Activated CD8-positive, alpha-beta T cell treated with anti-CD3 and anti-CD28 coated beads, Interleukin-2, amount 10 ng/mL, durations not matched to agents 7 days and 5 days (primary cell): Measurements from ENCODE around the gene RNF150. TPM values are rescaled to one million over a fixed set of nuclear protein-coding genes. Genes with fewer than 3 reads are reported as not detected.
"Not testable (repeated sequence)": the region's sequence is repeated elsewhere in the genome, so short reads cannot be mapped to it uniquely, and the experiment has no call there.

Experiments
- ATAC-seq: fragments of 150-1000 bp; cut with Tn5 transposase; one replicate; pipeline ENCODE4 v1.10.0; 2021; ENCODE audit warnings: moderate library complexity
- CTCF ChIA-PET: fragments of 350-600 bp; sonication (Branson Sonifier 250); formaldehyde crosslinking; loops from one replicate; lab custom pipeline; 2021; ENCODE audit warnings: antibody characterized with exemption; lab: Charles Lee
- POLR2A ChIA-PET: fragments of 350-600 bp; sonication (Branson Sonifier 250); formaldehyde crosslinking; loops from one replicate; lab custom pipeline; 2021; ENCODE audit warnings: antibody characterized with exemption; lab: Charles Lee
- DNase-seq: peaks from one replicate; pipeline ENCODE4 v3.0.0-alpha.2; 2020
- H3K27ac Mint-ChIP-seq: one replicate; pipeline ENCODE4 v1.8.0; 2021; ENCODE audit warnings: mild to moderate bottlenecking, mixed read lengths
- H3K27me3 Mint-ChIP-seq: one replicate; pipeline ENCODE4 v1.8.0; 2021; ENCODE audit warnings: low read depth, mixed read lengths
- H3K36me3 Mint-ChIP-seq: one replicate; pipeline ENCODE4 v1.8.0; 2021; ENCODE audit warnings: low read depth, mixed read lengths
- H3K4me1 Mint-ChIP-seq: one replicate; pipeline ENCODE4 v1.8.0; 2021; ENCODE audit warnings: low read depth, mixed read lengths
- H3K4me3 Mint-ChIP-seq: one replicate; pipeline ENCODE4 v1.8.0; 2021; ENCODE audit warnings: mild to moderate bottlenecking, mixed read lengths
- H3K9me3 Mint-ChIP-seq: one replicate; pipeline ENCODE4 v1.8.0; 2022; ENCODE audit warnings: mixed read lengths; ENCODE audit not compliant: insufficient read depth
- total RNA-seq, 2 experiments: library from RNA; stranded (reverse); gene quantifications; one replicate each; pipeline ENCODE4 v1.2.3, GENCODE V29; 2021

RNF150 gene
- total RNA-seq: not detected

GRCh38 chr4:141133146-141133998 lies at the start of gene RNF150:
Gene RNF150, minus strand, starts transcription at chr4:141133469.
- Mint-ChIP-seq H3K36me3 (no peaks in the 10 kb centered on the region), H3K27ac (no peak within 1 kb of the TSS), H3K27me3 (peaks cover 71% of the 10 kb centered on the region), H3K4me3 (peak within 1 kb of the TSS; percentile 70), H3K9me3 (no peaks in the 10 kb centered on the region), H3K4me1 (peaks cover 10% of the 10 kb centered on the region)
- ChIA-PET CTCF (interaction anchor here (0.9 to 1.5 kb wide), 3 partner anchors 11 to 273 kb away, joined by 3 to 9 read pairs (median 4); no protein-coding TSS in a partner anchor), POLR2A (no interaction called here)
- peak; percentile 89 for ATAC-seq
- DNase-seq: peak; percentile 56

GRCh38 chr4:141180991-141181761 lies 47.9 kb upstream of the RNF150 start:
- CTCF ChIA-PET: no interaction called here
- DNase-seq (no peak), ATAC-seq (no peak)
- H3K36me3 Mint-ChIP-seq: no peaks in the 10 kb centered on the region
- no peak overlapping the region for H3K27ac Mint-ChIP-seq
- POLR2A ChIA-PET: no interaction called here
- no peaks in the 10 kb centered on the region for H3K4me1 Mint-ChIP-seq
- peaks cover 18% of the 10 kb centered on the region for H3K27me3 Mint-ChIP-seq
- H3K9me3 Mint-ChIP-seq: no peaks in the 10 kb centered on the region
- no peak overlapping the region for H3K4me3 Mint-ChIP-seq

DNA sequence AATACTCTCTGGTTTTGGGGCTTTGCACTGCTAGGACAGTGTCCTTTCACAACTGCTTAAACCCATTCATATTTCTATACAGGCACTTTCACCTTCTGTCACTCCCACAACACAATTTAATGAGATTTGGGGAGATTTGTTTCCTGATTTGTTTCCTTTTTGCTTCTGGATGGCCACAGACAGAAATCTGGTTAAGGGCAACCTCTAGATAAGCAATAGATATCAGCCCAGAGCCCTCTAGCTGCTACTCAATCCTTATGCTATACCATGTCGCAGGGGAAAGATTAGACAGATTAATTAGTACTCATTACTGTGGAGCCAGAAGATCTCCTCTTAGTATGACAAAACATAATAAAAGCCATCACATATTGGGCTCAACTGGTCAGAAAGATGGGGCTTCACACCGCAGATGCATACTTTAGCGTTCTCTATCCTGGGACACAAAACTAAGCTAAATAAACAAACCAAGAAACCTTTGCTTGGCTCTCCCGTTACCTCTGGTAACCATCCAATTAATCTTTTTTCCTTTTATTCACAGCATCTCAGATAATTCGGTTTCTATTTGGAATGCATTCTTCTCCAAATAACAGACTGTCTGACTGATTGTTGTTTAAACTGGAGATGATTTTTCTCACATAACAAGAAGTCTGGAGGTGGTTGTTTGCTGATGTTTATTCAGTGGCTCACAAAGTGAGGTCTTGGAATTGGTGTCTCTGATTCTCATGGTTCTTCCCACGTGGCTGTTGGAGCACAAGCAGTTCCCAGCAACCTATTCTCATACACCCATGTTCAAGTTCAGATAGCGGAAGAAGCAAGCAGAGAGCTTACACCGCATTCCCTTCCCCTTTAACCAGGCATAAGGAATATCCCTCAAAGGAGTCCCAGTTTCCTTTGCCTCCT lies 46.5 kb upstream of the RNF150 start:
- peaks cover 12% of the 10 kb centered on the region for H3K27me3 Mint-ChIP-seq
- H3K4me1 Mint-ChIP-seq: no peaks in the 10 kb centered on the region
- no peaks in the 10 kb centered on the region for H3K36me3 Mint-ChIP-seq
- ATAC-seq (no peak), DNase-seq (no peak)
- no peaks in the 10 kb centered on the region for H3K9me3 Mint-ChIP-seq
- no peak overlapping the region for H3K27ac Mint-ChIP-seq
- POLR2A ChIA-PET: no interaction called here
- H3K4me3 Mint-ChIP-seq: no peak overlapping the region
- CTCF ChIA-PET: no interaction called here

- ChIA-PET POLR2A (no interaction called here), CTCF (interaction anchor here (1.1 kb wide), 1 partner anchor 20 kb away, joined by 3 read pairs; no protein-coding TSS in a partner anchor)
- H3K9me3 Mint-ChIP-seq: no peaks in the 10 kb centered on the region
- no peaks in the 10 kb centered on the region for H3K4me1 Mint-ChIP-seq
- ATAC-seq (no peak), DNase-seq (no peak)
- H3K36me3 Mint-ChIP-seq: no peaks in the 10 kb centered on the region
- H3K27ac Mint-ChIP-seq: no peak overlapping the region
- peaks cover 11% of the 10 kb centered on the region for H3K27me3 Mint-ChIP-seq
- no peak overlapping the region for H3K4me3 Mint-ChIP-seq
Measured at GRCh38 chr4:141177171-141177570, 43.9 kb upstream of the RNF150 start.

DNA sequence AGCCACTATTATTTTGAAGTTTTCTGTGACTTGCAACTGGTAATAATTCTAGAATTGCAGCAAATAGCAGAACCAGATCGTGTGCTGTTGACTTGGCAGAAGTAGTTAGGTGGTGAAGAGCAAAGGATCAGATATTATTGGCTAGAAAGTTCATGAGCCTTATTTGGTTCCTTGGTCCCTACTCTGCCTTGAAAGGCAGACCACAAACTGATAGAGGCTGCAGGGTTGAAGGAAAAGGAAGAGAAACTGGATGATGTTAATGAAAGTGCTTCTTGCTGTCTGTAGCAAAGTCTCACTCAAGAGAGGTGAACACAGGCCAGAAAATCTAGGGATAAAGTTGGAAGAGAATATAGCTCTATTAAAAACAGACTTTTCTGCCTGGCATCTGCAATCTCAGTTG lies 41.2 kb upstream of the RNF150 start:
- H3K4me1 Mint-ChIP-seq: no peaks in the 10 kb centered on the region
- peaks cover 5% of the 10 kb centered on the region for H3K27me3 Mint-ChIP-seq
- DNase-seq (no peak), ATAC-seq (no peak)
- H3K9me3 Mint-ChIP-seq: no peaks in the 10 kb centered on the region
- no peaks in the 10 kb centered on the region for H3K36me3 Mint-ChIP-seq
- ChIA-PET CTCF (no interaction called here), POLR2A (no interaction called here)
- H3K4me3 Mint-ChIP-seq: no peak overlapping the region
- no peak overlapping the region for H3K27ac Mint-ChIP-seq

GRCh38 chr4:141170671-141171070 lies 37.4 kb upstream of the RNF150 start:
- ATAC-seq (no peak), DNase-seq (no peak)
- no peaks in the 10 kb centered on the region for H3K4me1 Mint-ChIP-seq
- H3K9me3 Mint-ChIP-seq: no peaks in the 10 kb centered on the region
- peaks cover 5% of the 10 kb centered on the region for H3K27me3 Mint-ChIP-seq
- ChIA-PET POLR2A (no interaction called here), CTCF (no interaction called here)
- H3K36me3 Mint-ChIP-seq: no peaks in the 10 kb centered on the region
- no peak overlapping the region for H3K27ac Mint-ChIP-seq
- H3K4me3 Mint-ChIP-seq: no peak overlapping the region

DNA sequence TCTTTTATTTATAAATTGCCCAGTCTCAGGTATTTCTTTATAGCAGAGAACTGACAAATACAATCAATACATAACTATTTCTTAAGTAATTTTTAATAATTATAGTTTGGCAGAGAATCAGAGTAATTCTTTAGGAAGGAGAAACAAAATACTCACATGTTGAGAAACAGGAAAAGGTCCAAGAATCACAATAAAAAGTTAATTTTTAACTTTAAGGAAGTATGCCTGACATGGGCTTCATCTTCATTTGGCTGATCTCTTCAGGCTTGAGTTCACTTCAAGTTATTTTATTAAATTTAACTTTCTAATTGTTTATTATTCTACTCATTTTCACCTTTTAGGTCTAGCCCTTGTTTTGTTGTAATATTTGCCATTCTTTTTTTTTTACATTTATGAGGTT lies 36.1 kb upstream of the RNF150 start:
- ChIA-PET CTCF (no interaction called here), POLR2A (no interaction called here)
- Mint-ChIP-seq H3K36me3 (no peaks in the 10 kb centered on the region), H3K27ac (no peak overlapping the region), H3K27me3 (peaks cover 10% of the 10 kb centered on the region), H3K4me1 (no peaks in the 10 kb centered on the region), H3K9me3 (no peaks in the 10 kb centered on the region), H3K4me3 (no peak overlapping the region)
- ATAC-seq: no peak
- no peak for DNase-seq

GRCh38 chr4:141165001-141165400 lies 31.7 kb upstream of the RNF150 start:
- POLR2A ChIA-PET, ATAC-seq, H3K27ac Mint-ChIP-seq, H3K36me3 Mint-ChIP-seq, H3K4me3 Mint-ChIP-seq, H3K9me3 Mint-ChIP-seq, H3K4me1 Mint-ChIP-seq, CTCF ChIA-PET, DNase-seq: not testable (repeated sequence)
- peaks cover 13% of the 10 kb centered on the region for H3K27me3 Mint-ChIP-seq

- H3K27me3 Mint-ChIP-seq: peaks cover 6% of the 10 kb centered on the region
- H3K36me3 Mint-ChIP-seq: no peaks in the 10 kb centered on the region
- ChIA-PET CTCF (no interaction called here), POLR2A (interaction anchor here (0.7 kb wide), 1 partner anchor 1063 kb away, joined by 3 read pairs; no protein-coding TSS in a partner anchor)
- no peak overlapping the region for H3K4me3 Mint-ChIP-seq
- H3K9me3 Mint-ChIP-seq: no peaks in the 10 kb centered on the region
- H3K4me1 Mint-ChIP-seq: no peaks in the 10 kb centered on the region
- no peak overlapping the region for H3K27ac Mint-ChIP-seq
- no peak for DNase-seq
- ATAC-seq: no peak
Measured at GRCh38 chr4:141159027-141159426, 25.8 kb upstream of the RNF150 start.

GRCh38 chr4:141158219-141158618 lies 24.9 kb upstream of the RNF150 start:
- no peaks in the 10 kb centered on the region for H3K36me3 Mint-ChIP-seq
- POLR2A ChIA-PET: no interaction called here
- peaks cover 3% of the 10 kb centered on the region for H3K27me3 Mint-ChIP-seq
- ATAC-seq (no peak), DNase-seq (no peak)
- CTCF ChIA-PET: interaction anchor here (0.8 kb wide), 1 partner anchor 20 kb away, joined by 3 read pairs; no protein-coding TSS in a partner anchor
- no peaks in the 10 kb centered on the region for H3K9me3 Mint-ChIP-seq
- no peaks in the 10 kb centered on the region for H3K4me1 Mint-ChIP-seq
- no peak overlapping the region for H3K27ac Mint-ChIP-seq
- no peak overlapping the region for H3K4me3 Mint-ChIP-seq

DNA sequence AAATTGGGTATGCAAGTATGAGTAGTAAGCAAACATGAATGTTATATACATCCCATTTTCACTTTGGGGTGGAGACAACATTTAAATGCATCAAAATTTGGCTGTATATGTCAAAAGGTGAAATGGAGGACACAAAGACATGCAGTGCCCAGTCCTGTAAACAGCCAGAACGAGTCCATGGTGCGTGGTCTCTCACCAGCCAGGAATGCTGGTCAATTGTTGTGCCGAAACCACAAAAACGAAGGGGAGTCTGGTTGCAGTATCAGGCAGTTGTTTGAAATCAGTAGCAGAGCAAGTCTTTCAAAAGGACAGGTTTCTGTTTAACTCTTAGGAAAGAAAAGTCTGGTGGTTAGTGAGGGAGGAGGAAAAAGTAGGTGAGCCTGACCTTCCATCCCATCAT lies 22.3 kb upstream of the RNF150 start:
- H3K4me3 Mint-ChIP-seq: no peak overlapping the region
- H3K36me3 Mint-ChIP-seq: no peaks in the 10 kb centered on the region
- no peaks in the 10 kb centered on the region for H3K9me3 Mint-ChIP-seq
- H3K27ac Mint-ChIP-seq: no peak overlapping the region
- H3K4me1 Mint-ChIP-seq: no peaks in the 10 kb centered on the region
- ATAC-seq: no peak
- POLR2A ChIA-PET: no interaction called here
- DNase-seq: no peak
- H3K27me3 Mint-ChIP-seq: peaks cover 8% of the 10 kb centered on the region
- CTCF ChIA-PET: no interaction called here
